HG03175 (cell line): Measurements from ENCODE around the gene NEK11.

ENCODE experiments used
- ATAC-seq: cut with Tn5 transposase; IDR thresholded peaks from one replicate; pipeline ENCODE4 v1.9.1; 2021; ENCODE audit warnings: mild to moderate bottlenecking, moderate library complexity; ENCODE audit not compliant: unreplicated experiment

The NEK11 gene

GRCh38 chr3:131393868-131394267 lies 367.2 kb downstream of the NEK11 start:
- ATAC-seq, result no peak

- ATAC-seq, result no peak
Observed at GRCh38 chr3:131394400-131394799, 367.7 kb downstream of the NEK11 start.

GRCh38 chr3:131396170-131396569 lies 369.5 kb downstream of the NEK11 start:
- ATAC-seq, result no peak

GRCh38 chr3:131397889-131398288 lies 371.2 kb downstream of the NEK11 start:
- ATAC-seq, result no peak
